Bone marrow (tissue), 2 donors: ENCODE data around the gene GRIN2A.

ENCODE experiments used
- DNase-seq, 2 donors: peaks; one replicate each; lab custom pipeline; 2025; lab: John Stamatoyannopoulos, UW

GRIN2A gene

DNA sequence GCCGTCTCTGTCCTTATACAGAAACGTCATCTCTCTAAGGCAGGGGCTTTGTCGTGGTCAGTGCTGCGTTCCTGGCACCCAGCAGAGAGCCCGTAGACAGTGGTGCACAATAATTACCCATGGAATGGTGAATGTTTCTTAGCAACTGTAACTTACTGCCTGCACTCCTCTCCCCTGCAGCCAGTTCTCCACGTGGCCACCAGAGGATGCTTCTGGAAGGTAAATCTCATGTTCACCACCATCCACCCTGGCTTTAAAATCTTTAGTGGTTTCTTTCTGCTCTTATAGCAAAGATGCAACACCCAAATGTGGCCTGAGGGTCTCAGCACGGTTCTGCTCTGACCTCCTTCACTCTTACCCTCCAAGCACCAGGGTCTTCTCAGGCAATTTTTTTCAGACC, 150.8 kb downstream of the GRIN2A start:
- no peak for DNase-seq

DNA sequence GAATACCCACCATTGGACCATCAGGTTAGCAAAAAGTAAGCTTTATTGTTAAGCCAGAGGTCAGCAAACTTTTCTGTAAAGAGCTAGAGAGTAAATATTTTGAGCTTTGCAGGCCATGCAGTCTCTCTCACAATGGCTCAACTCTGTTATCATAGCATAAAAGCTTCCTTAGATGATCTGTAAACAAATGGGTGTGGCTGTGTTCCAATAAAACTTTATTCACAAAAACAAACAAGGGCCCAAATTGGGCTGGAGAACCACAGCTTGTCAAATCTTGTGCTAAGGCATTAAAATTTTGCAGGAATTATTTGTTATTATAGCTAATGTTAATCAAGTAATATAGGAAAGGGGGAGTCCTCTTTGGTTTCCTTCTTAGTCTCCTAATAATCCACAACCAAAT, 153.6 kb downstream of the GRIN2A start:
- DNase-seq: no peak

DNA sequence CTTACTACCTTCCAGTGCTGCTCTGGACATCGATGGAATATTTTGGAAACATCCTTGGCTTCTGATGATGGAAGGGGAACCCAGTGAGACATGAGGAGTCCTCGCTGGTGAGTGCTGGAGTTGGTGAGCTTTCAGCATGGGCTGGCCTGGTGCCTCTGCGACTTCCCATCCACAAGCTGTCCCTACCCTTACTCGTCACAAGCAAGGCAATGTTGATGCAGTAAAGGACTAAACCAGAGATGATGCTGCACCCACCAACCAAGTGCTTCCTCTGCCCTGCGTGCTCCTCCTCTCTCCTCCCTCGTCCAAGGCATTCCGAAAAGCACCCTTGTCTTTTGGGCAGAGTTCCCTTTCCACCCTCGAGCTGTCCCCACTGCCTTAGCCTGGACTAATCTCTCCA, 154.7 kb downstream of the GRIN2A start:
- no peak for DNase-seq

DNA sequence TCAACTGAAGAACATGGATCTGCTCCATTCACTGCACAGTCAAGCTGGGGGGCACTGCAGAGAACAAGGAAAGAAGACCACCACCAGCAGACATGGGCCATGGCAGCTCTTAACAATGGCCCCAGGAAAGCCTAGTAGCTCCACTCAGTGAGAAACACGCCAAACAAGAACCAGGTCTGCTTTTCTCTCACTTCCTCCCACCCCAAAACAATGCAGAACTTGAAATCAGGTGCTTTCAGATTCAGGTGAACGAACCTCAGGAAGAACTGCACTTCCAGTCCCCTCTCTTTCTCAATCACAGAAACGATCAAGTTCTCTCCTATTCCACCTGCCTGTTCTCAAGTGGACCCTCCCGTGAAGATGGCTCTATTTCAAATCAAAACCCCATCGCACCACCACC, 155.6 kb downstream of the GRIN2A start:
- no peak for DNase-seq

DNA sequence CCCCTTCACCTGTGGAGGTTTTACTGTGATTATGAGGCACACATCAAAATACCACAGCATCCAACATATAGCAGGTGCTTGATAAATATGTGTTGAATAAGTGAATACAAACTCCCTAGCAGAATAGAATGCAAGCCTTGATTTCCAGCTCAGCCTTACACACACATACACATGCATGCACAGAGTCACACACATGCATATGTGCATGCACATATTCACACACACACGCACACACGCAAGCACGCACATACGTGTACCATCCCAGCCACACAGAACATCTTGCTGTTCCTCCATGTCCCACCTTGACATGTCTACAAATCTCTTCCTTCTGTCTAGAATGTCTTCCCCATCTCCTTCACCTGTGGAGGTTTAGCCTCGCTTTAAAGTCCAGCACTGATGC, 160.1 kb downstream of the GRIN2A start:
- no peak for DNase-seq

DNA sequence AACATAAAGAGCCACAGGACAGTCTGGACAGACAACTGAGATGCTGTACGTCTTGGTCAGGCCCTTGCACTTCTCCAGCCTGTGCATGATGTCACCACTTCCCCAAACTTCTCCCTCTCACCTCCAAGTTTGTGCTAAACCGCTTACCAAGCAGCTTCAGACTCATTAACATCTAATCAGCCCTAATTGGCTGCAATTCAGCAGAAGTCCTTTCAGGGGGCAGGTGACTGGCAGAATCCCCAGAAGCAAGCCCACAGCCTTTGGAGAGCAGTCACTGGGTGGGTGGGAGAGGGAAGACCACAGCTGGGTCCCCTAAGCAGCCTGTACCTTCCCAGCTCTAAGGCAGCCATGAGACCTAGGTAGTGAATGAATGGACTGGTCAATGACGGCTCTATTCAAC, 161.4 kb downstream of the GRIN2A start:
- DNase-seq: no peak

DNA sequence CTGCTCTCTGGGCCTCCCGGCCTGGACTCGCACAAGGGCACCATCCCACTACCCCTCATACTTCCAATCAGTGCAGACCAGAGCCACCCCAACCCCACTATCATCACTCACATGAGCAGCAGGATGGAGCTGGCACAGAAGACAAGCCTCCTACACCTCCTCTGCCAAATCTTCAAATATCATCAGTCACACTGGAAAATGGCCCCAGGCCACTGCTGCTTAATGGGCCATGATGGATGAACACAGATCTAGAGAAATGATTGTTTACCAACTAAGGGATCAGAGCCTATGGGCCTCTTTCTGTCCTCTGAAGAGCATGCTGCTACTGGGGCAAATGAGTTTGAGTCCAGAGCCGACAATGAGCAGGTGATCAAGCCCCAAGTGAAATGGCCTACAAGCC, 165.5 kb downstream of the GRIN2A start:
- no peak for DNase-seq

DNA sequence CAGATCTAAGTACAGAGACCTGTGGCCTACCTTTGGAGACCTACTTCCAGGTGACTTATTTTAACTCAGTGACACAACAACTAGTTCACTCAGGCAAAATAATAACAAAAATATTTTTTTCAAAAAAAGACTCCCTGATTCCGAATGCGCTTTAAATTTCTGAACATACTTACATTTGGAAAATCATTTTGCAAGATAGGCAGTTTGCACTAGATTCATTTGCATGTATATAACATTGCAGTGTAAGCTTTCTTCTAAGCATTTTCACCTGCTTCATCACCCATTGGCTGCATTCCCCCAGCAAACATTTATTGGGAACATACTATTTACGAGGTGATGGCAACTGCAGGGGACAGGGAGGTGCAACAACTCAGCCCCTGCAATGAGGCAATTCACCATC, 166.8 kb downstream of the GRIN2A start:
- DNase-seq: no peak

DNA sequence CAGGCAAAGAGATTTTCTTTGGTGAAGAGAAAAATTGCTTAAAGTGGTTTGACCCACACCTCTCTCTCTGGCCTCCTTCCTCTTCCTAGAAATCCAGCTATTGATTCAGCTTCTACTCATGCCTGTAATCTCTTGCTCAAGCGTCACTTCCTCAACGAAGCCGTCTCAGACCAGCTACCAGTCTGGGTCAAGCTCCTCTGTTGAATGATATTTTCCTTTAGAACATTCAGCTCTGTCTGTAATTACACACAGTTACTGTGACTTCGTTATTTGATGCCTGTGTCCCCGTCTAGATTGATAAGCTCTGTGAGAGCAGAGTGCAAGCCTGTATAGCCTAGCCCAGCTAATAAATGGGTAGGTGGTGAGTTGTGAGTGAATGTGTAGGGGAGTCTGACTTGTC, 168.5 kb downstream of the GRIN2A start:
- DNase-seq: no peak

DNA sequence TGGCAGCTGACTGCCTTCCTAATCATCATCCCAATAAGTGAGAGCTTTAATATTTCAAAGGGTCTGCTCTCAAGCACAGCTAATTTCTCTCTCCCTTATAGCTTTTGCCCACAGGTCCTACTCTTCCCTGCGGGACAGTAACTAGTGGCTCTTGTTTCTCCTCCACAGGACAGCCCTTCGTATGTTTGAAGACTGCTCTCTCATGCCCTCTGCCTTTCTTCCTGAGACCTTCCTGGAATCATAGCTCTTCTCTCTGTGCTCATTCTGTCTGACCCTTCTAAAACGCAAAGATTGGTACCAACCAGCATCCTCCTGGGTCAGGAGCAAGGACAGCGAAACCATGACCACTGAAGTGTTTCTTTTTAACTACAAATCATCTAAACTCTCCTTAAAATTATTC, 168.9 kb downstream of the GRIN2A start:
- no peak for DNase-seq

DNA sequence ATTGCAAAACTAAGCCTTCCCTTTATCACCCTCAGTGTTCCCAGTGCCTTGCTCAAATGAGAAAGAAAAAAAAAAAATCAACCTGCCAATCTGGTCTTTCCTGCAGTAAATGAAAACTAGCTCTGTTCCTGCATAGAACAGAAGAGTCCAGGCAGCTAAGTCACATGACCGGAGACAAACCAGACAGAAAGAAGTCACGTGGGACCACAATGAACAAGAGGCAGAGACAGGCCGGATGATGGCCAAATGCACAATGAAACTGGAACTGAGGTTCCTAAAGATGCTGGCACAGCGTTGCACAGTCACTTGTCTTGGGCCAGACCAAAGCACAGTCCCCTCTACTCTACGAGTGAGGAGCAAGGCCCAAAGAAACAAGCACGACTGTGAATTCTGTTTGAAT, 172.5 kb downstream of the GRIN2A start:
- no peak for DNase-seq

DNA sequence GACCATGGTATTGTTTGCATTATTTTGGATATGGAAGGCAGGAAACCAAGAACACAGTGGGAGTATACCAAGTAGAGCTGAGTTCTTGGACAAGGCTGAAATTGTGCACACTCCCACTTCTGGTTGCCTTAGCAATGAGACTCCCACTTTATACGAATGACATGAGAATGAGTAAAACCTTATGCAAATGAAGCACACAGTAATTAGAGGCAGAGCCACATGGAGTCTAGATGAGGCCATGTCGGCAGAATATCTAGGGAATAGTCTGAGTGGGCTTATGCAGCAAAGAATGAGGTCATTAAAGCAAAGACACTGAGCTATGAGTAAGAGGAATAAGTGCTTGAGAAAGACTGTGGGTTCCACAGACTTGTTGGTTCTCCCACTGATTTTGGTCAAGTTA, 178.7 kb downstream of the GRIN2A start:
- no peak for DNase-seq

DNA sequence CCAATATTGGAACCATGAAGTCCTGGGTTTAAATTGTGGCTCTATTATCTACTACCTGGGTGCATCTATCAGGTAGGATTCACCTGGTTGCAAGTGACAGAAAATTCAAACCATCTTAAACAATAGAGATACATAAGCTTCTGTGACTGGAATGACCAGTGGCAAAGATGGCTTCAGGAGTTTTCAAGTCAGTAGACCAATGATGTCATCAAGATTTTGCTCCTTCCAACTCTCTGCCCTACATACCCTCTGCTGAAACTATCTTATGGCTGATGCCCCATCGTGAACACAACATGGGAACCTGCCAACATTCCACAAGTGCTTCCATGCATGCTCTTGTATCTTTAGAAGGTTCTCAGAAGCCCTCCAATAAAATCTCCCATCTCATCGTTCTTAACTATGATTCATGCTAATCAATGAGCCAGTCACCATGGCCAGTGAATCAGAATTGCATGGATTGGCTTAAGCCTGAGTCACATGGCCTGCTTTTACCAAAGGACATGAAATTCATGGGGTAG, 180.9 kb downstream of the GRIN2A start:
- DNase-seq: no peak

DNA sequence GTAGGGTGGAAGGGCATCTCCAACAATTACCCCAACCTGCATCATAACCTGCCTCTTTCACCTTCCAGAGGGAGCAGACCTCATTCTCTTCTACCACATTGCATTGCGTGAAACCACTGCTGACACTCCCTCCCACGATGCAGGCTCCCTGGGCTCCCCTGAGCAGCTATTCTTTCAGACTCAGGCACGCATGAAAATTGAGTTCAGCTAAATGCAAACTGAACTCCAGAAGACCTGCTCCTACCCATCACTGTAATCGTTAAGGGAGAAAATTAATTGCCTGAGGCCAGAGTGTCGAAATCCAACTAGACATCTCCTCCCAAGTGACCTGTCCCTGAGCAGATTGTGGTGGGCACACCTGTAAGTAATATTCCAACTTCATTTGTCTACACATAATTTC, 186.0 kb downstream of the GRIN2A start:
- no peak for DNase-seq

DNA sequence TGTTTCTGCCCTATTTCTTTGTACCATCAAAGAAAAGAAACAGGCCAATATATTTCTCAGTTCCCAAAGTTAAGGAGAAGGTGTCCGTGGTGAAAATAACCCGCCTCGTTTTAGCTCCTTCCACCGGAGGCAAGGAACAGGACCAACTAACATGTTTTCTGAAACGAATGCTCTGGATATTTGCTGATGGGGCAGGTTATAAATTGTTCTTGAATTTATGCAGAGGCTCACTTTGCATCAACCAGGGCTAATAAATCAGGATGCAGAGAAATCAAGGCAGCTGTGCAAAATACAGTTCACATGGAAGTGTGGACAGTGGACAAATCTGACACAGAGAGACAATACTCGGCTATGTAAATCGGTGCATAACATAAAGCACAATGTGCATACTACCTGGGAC, 189.8 kb downstream of the GRIN2A start:
- no peak for DNase-seq

DNA sequence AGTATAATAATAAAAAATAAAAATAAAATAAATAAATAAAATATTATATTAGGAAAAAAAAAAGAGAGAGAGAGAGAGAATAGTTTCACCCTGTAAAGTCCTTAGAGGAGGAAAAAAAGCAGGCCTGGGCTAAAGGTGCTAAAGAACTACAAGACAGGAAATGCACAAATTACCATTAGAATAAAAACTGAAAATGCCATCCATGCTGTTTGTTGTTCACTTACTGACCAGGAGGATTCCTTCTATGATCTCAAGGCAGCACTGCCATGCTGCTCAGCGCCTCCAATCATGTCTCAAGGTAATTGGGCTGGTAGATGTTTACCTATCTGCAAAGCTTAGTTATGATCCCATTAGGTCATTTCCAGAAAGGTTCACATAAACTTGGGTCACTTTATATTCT, 201.2 kb downstream of the GRIN2A start:
- DNase-seq: no peak

DNA sequence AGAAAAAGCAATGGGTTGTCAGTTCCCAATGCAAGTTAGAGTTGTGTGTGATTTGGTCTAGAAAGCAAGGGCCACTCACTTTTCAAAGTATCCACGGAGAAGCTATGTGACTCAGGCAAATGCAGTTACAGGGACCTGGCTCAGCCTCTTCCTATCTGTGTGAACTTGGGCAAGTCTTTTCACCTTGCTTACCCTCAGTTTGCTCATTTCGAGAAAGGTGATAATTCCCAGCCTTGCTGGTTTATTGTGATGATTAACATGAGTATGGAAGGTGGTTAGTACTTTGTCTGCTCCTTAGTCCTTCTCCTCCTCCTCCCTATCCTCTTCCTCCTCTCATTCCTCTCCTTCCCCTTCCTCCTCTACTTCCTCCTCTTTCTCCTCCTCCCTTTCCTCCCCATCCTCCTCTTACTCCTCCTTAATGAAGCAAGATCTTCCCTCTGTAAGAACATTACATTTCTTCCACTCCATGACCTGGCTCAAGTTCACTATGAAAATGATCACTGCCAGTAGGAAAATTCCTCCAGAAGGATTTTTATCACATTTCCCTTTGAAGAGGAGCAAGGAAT, 204.0 kb downstream of the GRIN2A start:
- DNase-seq: no peak

DNA sequence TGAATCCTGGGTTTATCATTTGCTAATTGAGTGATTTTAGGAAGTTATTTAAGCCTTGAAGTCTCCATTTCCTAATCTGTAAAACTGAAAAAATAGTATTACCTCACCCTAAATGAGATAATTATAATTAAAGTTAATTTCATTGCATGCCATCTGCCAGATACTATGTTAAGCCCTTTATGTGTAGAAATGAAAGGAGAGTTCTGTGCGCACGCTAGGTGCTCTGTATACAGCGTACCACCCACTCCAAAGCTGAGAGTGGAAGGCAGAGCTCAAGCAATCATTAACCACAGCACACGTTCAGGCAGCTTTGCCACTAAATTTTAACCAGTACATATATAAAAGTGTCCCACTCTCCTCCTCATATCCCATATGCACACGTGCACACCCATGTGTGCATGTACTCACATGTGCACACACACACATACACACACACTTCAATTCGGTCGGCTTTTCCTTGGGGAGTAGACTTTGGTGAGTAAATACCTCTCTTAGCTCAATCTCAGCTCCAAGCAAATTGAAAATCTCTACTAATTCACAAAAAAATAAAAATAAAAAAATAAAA, 204.8 kb downstream of the GRIN2A start:
- DNase-seq: no peak

DNA sequence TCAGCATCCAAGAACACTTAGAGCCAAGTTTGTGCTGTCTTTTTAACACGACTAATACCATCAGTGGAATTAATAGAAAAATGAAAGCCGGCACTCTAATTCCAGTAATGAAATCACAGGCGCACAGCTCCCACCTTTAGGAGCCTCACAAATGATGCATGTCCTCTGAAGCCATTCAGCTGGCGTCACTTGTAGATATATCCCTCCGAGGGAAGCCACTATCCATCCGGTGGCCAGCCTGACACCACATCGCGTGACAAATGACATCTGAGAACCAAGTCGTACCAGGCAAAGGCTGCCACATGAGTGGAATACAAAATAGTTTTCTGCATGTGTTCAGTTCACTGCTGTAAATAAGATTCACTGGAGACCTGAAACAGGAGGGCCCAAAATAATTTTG, 205.6 kb downstream of the GRIN2A start:
- no peak for DNase-seq

DNA sequence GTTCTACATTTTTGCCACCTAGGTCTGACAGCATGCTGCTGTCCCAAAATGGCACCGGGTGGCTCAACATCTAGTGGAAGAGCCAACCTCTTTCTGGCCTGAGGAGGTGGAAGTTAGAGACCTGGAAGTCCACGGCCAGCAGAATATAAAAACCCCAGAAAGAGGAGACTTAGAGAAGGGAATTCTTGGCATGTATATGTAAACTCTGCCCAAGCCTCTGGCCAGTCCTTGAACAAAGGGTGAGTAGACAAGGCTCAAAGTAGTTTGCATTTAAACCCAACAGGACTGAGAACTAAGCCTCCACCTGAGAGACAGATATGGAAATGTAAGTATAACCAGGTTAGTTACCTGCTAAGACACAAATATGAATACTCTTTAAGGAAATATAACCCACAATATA, 210.3 kb downstream of the GRIN2A start:
- DNase-seq: no peak

DNA sequence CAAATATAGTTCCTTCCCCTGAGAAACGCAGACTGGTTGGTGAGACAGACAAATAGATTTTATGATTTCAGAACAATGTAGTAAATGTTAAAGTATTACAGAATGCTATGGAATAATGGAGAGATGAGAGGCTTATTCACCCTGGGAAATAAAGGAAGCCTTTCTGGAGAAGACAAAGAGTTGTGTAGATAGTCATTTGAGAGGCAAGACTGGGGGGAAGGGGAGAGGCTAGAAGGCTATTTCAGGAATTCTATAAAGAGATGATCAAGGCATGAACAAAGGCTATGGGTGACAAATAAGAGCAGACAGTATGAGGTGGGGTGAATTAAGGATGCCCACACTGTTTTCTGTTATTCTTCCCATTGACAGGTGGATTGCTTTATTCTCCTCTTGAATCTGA, 211.4 kb downstream of the GRIN2A start:
- no peak for DNase-seq

DNA sequence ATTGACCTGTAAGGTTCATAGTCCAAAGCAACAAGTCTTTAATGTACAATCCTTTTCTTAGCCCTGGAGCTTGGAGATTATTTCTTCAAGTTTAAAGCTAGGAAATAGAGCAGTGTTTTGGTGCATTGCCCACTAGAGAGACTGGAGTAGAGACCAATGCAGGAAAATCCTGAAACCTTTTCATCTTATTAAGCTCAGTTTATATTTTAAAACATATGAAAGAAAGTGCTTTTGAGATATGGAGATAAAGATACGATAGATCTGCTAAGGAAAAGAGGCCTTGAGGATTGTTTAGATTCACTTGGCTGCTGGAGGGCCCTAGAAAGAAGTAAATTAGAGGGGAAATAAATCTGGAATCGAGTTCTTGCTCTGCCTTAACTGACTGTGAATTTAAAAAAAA, 212.0 kb downstream of the GRIN2A start:
- no peak for DNase-seq

DNA sequence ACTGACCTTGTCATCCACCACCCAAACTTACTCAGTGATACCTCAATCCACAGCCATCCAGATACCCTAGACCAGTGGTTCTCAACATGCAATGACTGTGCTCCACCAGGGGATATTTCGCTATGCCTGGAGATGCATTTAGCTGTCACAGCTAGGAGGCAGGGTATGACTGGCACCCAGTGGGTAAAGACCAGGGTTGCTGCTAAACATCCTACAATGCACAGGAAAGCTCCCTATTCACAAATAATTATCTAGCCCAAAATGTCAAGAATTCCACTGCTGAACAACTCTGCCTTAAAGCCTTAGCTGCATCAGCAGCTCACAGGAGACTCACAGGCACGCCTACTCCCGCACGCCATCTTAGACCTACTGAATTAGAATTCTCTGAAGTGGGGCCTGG, 212.6 kb downstream of the GRIN2A start:
- no peak for DNase-seq

DNA sequence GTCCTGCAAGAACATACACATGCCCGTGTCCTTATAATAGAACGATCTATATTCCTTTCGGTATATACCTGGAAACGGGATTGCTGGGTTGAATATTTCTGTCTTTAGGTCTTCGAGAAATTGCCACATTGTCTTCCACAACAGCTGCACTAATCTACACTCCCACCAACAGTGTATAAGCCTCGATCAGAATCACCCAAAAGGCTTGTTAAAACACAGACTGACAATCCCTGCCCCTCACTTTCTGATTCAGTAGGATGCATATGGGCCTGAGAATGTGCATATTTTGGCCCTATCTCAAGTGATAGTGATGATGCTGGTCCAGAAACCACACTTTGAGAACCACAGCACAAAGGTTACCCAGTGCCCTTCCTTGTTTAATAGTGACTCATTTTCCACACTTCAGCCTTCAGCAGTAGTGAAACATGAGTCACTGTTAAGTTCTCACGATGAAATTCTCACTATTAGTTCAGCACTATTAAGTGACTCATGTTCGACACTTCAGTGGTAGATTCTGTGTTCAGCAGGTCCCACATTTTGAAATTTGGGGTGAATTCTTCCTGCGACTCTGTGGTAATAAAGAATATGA, 215.6 kb downstream of the GRIN2A start:
- DNase-seq: no peak
